ENCODE measurements around the gene EXOC3L1.

The EXOC3L1 gene

GRCh38 chr16:67199011-67199807 lies 9.3 kb upstream of the EXOC3L1 start, which contains the start of gene ELMO3:
Gene ELMO3, plus strand, starts transcription at chr16:67199131. Its CDS starts 196 bp downstream, at chr16:67199327.
- DNase-seq (ENCODE audit: low read depth in 2 of 2) = no peak

GRCh38 chr16:67198238-67198734 lies 8.3 kb upstream of the EXOC3L1 start:
- no peak for DNase-seq (ENCODE audit: low read depth in 2 of 2)

- no peak for DNase-seq (ENCODE audit: low read depth in 2 of 2)
Measured at GRCh38 chr16:67197704-67198103, 7.8 kb upstream of the EXOC3L1 start.

GRCh38 chr16:67196881-67197280 lies 6.9 kb upstream of the EXOC3L1 start:
- no peak for DNase-seq (ENCODE audit: low read depth in 2 of 2)

- no peak for DNase-seq (ENCODE audit: low read depth in 2 of 2)
Measured at GRCh38 chr16:67195676-67196075, 5.7 kb upstream of the EXOC3L1 start.

- no peak for DNase-seq (ENCODE audit: low read depth in 2 of 2)
Measured at GRCh38 chr16:67194260-67194659, 4.3 kb upstream of the EXOC3L1 start.

GRCh38 chr16:67193536-67193935 lies 3.6 kb upstream of the EXOC3L1 start:
- no peak for DNase-seq (ENCODE audit: low read depth in 2 of 2)

- DNase-seq (ENCODE audit: low read depth in 2 of 2) = no peak
Measured at GRCh38 chr16:67192781-67193361, 2.9 kb upstream of the EXOC3L1 start.

- peak; percentile 66 to 70 for DNase-seq (ENCODE audit: low read depth in 2 of 2)
Measured at GRCh38 chr16:67191995-67192681, 2.2 kb upstream of the EXOC3L1 start, which contains the start of gene E2F4. Gene E2F4, plus strand, starts transcription at chr16:67192155. Its CDS starts 73 bp downstream, at chr16:67192228.

GRCh38 chr16:67191411-67191994 lies 1.6 kb upstream of the EXOC3L1 start:
- no peak for DNase-seq (ENCODE audit: low read depth in 2 of 2)

- DNase-seq (ENCODE audit: low read depth in 2 of 2) = no peak
Measured at GRCh38 chr16:67190448-67191399, 788 bp upstream of the EXOC3L1 start.

- DNase-seq (ENCODE audit: low read depth in 2 of 2) = no peak
Measured at GRCh38 chr16:67188798-67189197, 1.1 kb downstream of the EXOC3L1 start.

- no peak for DNase-seq (ENCODE audit: low read depth in 2 of 2)
Measured at GRCh38 chr16:67188323-67188722, 1.6 kb downstream of the EXOC3L1 start.

- no peak for DNase-seq (ENCODE audit: low read depth in 2 of 2)
Measured at GRCh38 chr16:67187175-67187890, 2.6 kb downstream of the EXOC3L1 start.

- no peak for DNase-seq (ENCODE audit: low read depth in 2 of 2)
Measured at GRCh38 chr16:67186550-67186950, 3.4 kb downstream of the EXOC3L1 start.

- DNase-seq (ENCODE audit: low read depth in 2 of 2) = no peak
Measured at GRCh38 chr16:67185651-67186134, 4.2 kb downstream of the EXOC3L1 start.

GRCh38 chr16:67184995-67185650 lies 4.8 kb downstream of the EXOC3L1 start:
- DNase-seq (ENCODE audit: low read depth in 2 of 2) = peak; percentile 58 to 74

GRCh38 chr16:67184453-67184994 lies 5.4 kb downstream of the EXOC3L1 start:
- DNase-seq (ENCODE audit: low read depth in 2 of 2) = no peak
